IMR-90 (cell line): Measurements from ENCODE around the gene GAD2. TPM values are rescaled to one million over a fixed set of nuclear protein-coding genes. Genes with fewer than 3 reads are reported as not detected.

Experiments used
- ATAC-seq: fragments of 200-7000 bp; cut with Tn5 transposase; 2 replicates; pipeline ENCODE4 v1.9.1; 2020; ENCODE audit warnings: low read depth, mild to moderate bottlenecking, moderate library complexity
- Bru-seq: library from RNA; stranded (reverse); fragments of 400-500 nt; gene quantifications from one replicate; lab custom pipeline; 2021; lab: Mats Ljungman, UMichigan
- BruChase-seq, 2 experiments: library from RNA; stranded (reverse); fragments of 400-500 nt; gene quantifications; one replicate each; lab custom pipeline; 2021; lab: Mats Ljungman, UMichigan
- BruUV-seq: library from RNA; stranded (reverse); fragments of 400-500 nt; replicated peaks from 2 replicates; lab custom pipeline; 2021; lab: Mats Ljungman, UMichigan
- CTCF ChIA-PET: fragments of 300-600 bp; formaldehyde crosslinking; extraction: SDS; loops from one replicate; lab custom pipeline; 2021; ENCODE audit warnings: antibody characterized with exemption; lab: Yijun Ruan, JAX
- POLR2A ChIA-PET: fragments of 300-600 bp; sonication (Branson Sonifier 250); formaldehyde crosslinking; loops from one replicate; lab custom pipeline; 2022; ENCODE audit warnings: antibody characterized with exemption; ENCODE audit not compliant: unreplicated experiment; lab: Charles Lee
- DNase-seq: peaks from one replicate; pipeline ENCODE4 v3.0.0; 2013
- H2AFZ ChIP-seq: replicated peaks from 2 replicates; pipeline ENCODE3; 2013; ENCODE audit warnings: low read length, mild to moderate bottlenecking; ENCODE audit not compliant: poor library complexity
- H2AK5ac ChIP-seq: 2 replicates; pipeline ENCODE4 v1.6.1; 2013; ENCODE audit warnings: low read depth, low read length, inconsistent platforms
- H2AK9ac ChIP-seq: replicated peaks from 2 replicates; pipeline ENCODE3; 2013; ENCODE audit warnings: mild to moderate bottlenecking, low read depth, low read length, moderate library complexity; ENCODE audit not compliant: poor library complexity
- H2BK120ac ChIP-seq: 2 replicates; pipeline ENCODE4 v1.6.1; 2013; ENCODE audit warnings: low read depth, low read length, inconsistent platforms
- H2BK15ac ChIP-seq: 3 replicates; pipeline ENCODE4 v1.6.1; 2013; ENCODE audit warnings: low read depth, low read length, inconsistent platforms
- H2BK20ac ChIP-seq: 2 replicates; pipeline ENCODE4 v1.6.1; 2013; ENCODE audit warnings: low read depth, mild to moderate bottlenecking, inconsistent platforms, low read length, moderate library complexity
- H2BK5ac ChIP-seq: 2 replicates; pipeline ENCODE4 v1.6.1; 2013; ENCODE audit warnings: mild to moderate bottlenecking, low read depth, low read length, inconsistent platforms; ENCODE audit not compliant: poor library complexity, severe bottlenecking
- H3K14ac ChIP-seq: replicated peaks from 2 replicates; pipeline ENCODE4 v1.6.1; 2013; ENCODE audit warnings: low read depth, low read length, inconsistent platforms
- H3K18ac ChIP-seq: 2 replicates; pipeline ENCODE4 v1.6.1; 2013; ENCODE audit warnings: low read depth, low read length, control low read depth
- H3K23ac ChIP-seq: 2 replicates; pipeline ENCODE4 v1.6.1; 2013; ENCODE audit warnings: low read depth, low read length, inconsistent platforms
- H3K27ac ChIP-seq: 2 replicates; pipeline ENCODE4 v1.5.1; 2013; ENCODE audit warnings: mild to moderate bottlenecking, control low read depth, low read length; ENCODE audit not compliant: insufficient read depth
- H3K27me3 ChIP-seq: 2 replicates; pipeline ENCODE4 v1.6.1; 2013; ENCODE audit warnings: low read length; ENCODE audit not compliant: control insufficient read depth, insufficient read depth
- H3K36me3 ChIP-seq: 2 replicates; pipeline ENCODE4 v1.6.1; 2013; ENCODE audit warnings: low read length, mixed read lengths; ENCODE audit not compliant: control insufficient read depth, insufficient read depth
- H3K4ac ChIP-seq: 2 replicates; pipeline ENCODE4 v1.6.1; 2013; ENCODE audit warnings: low read depth, low read length, inconsistent platforms
- H3K4me1 ChIP-seq: 2 replicates; pipeline ENCODE4 v1.6.1; 2013; ENCODE audit warnings: low read length, mixed read lengths; ENCODE audit not compliant: control insufficient read depth, insufficient read depth
- H3K4me2 ChIP-seq: 2 replicates; pipeline ENCODE4 v1.6.1; 2013; ENCODE audit warnings: low read depth, mild to moderate bottlenecking, control low read depth, low read length, moderate library complexity
- H3K4me3 ChIP-seq: 2 replicates; pipeline ENCODE4 v1.5.1; 2013; ENCODE audit warnings: low read depth, mild to moderate bottlenecking, control low read depth, low read length, moderate library complexity; ENCODE audit not compliant: insufficient read depth
- H3K56ac ChIP-seq: 2 replicates; pipeline ENCODE4 v1.6.1; 2013; ENCODE audit warnings: low read length, inconsistent platforms; ENCODE audit not compliant: insufficient read depth; ENCODE audit errors: extremely low read depth
- H3K79me1 ChIP-seq, 2 experiments: 2 replicates each; pipeline ENCODE4 v1.6.1; 2013; ENCODE audit warnings: low read length in 2 of 2, inconsistent platforms in 1 of 2, low read depth in 1 of 2
- H3K9ac ChIP-seq: 2 replicates; pipeline ENCODE4 v1.6.1; 2013; ENCODE audit warnings: low read depth, low read length, control low read depth
- H3K9me1 ChIP-seq: 2 replicates; pipeline ENCODE4 v1.6.1; 2013; ENCODE audit warnings: low read length, inconsistent platforms; ENCODE audit not compliant: insufficient read depth
- H3K9me3 ChIP-seq: 2 replicates; pipeline ENCODE4 v1.6.1; 2013; ENCODE audit warnings: low read length; ENCODE audit not compliant: control insufficient read depth, insufficient read depth
- H4K20me1 ChIP-seq: 2 replicates; pipeline ENCODE4 v1.6.1; 2013; ENCODE audit warnings: low read length, inconsistent platforms; ENCODE audit not compliant: insufficient read depth
- H4K5ac ChIP-seq: 2 replicates; pipeline ENCODE4 v1.6.1; 2013; ENCODE audit warnings: mild to moderate bottlenecking, low read depth, low read length, control low read depth
- H4K8ac ChIP-seq, 2 experiments: 2 replicates each; pipeline ENCODE4 v1.6.1; 2013; ENCODE audit warnings: low read depth in 2 of 2, low read length in 2 of 2, control low read depth in 1 of 2, inconsistent platforms in 1 of 2
- H4K91ac ChIP-seq: 2 replicates; pipeline ENCODE4 v1.6.1; 2013; ENCODE audit warnings: low read depth, low read length, inconsistent platforms; ENCODE audit not compliant: insufficient read depth
- CHD1 ChIP-seq: IDR thresholded peaks from 2 replicates; pipeline ENCODE4 v1.6.1; 2012; ENCODE audit warnings: low read depth, low read length, improper control_type of control experiment
- CTCF ChIP-seq: conservative IDR thresholded peaks from 2 replicates; pipeline ENCODE4 v1.5.1; 2012; ENCODE audit warnings: mild to moderate bottlenecking, low read depth, low read length, improper control_type of control experiment
- MXI1 ChIP-seq: IDR thresholded peaks from 2 replicates; pipeline ENCODE4 v1.6.1; 2012; ENCODE audit warnings: low read depth, mild to moderate bottlenecking, low read length, moderate library complexity, borderline replicate concordance
- NFE2L2 ChIP-seq: fragments of 150-350 bp; IDR thresholded peaks from 2 replicates; pipeline ENCODE4 v1.6.1; 2016; ENCODE audit warnings: low read depth, mild to moderate bottlenecking, low read length
- WGBS, 2 experiments: methylation state at CpG; one replicate each; pipeline versions ENCODE4 v1.1.5 to v1.1.7; 2013; ENCODE audit warnings: missing lambda C conversion rate in 2 of 2; ENCODE audit not compliant: insufficient read length in 1 of 2; ENCODE audit errors: extremely low coverage in 2 of 2; 5-methylcytosine and 5-hydroxymethylcytosine counted together
- dilution Hi-C: fragments of 300-500 bp; cut with HindIII; formaldehyde crosslinking; loops from one replicate; pipeline ENCODE4 v1.14.3; 2018; ENCODE audit warnings: low sequenced_read_pairs; ENCODE audit not compliant: unreplicated experiment
- in situ Hi-C: fragments of 300-500 bp; cut with MboI; formaldehyde crosslinking; loops from 3 replicates; pipeline ENCODE4 v1.14.3; 2019; ENCODE audit warnings: low sequenced_read_pairs, inconsistent platforms, mixed read lengths
- intact Hi-C: fragments of 100-400 bp; cut with micrococcal nuclease; formaldehyde crosslinking; loops from 2 replicates; pipeline ENCODE4 v1.10.0; 2022
- long read RNA-seq: library from polyadenylated mRNA; unstranded; transcript quantifications from one replicate; pipeline ENCODE4 v2.0.0, GENCODE V29; 2021; ENCODE audit not compliant: unreplicated experiment
- polyA plus RNA-seq, 3 experiments: library from polyadenylated mRNA; depleted of rRNA; stranded (reverse); fragments of >200 nt; gene quantifications; 2 replicates each; pipeline ENCODE4 v1.2.3, GENCODE V29; 2012; ENCODE audit warnings: low replicate concordance in 1 of 3
- total RNA-seq: library from RNA; depleted of rRNA; stranded (reverse); fragments of >200 nt; gene quantifications from 2 replicates; pipeline ENCODE4 v1.2.3, GENCODE V29; 2012; rRNA removed

The GAD2 gene
- not detected in 2 replicates for total RNA-seq
- not detected in 2 replicates for polyA plus RNA-seq (2012; rRNA removed)
- polyA plus RNA-seq (2012; cell fraction: cytosol; rRNA removed): not detected in 2 replicates
- polyA plus RNA-seq (2012; cell fraction: nucleus; rRNA removed; ENCODE audit: low replicate concordance): not detected in 2 replicates
- not detected for Bru-seq, nascent RNA
- BruChase-seq, experiment 1, labeled RNA remaining after a 6-hour chase: not detected
- BruChase-seq, experiment 2, labeled RNA remaining after a 2-hour chase: not detected
- long read RNA-seq: 0 reads

DNA sequence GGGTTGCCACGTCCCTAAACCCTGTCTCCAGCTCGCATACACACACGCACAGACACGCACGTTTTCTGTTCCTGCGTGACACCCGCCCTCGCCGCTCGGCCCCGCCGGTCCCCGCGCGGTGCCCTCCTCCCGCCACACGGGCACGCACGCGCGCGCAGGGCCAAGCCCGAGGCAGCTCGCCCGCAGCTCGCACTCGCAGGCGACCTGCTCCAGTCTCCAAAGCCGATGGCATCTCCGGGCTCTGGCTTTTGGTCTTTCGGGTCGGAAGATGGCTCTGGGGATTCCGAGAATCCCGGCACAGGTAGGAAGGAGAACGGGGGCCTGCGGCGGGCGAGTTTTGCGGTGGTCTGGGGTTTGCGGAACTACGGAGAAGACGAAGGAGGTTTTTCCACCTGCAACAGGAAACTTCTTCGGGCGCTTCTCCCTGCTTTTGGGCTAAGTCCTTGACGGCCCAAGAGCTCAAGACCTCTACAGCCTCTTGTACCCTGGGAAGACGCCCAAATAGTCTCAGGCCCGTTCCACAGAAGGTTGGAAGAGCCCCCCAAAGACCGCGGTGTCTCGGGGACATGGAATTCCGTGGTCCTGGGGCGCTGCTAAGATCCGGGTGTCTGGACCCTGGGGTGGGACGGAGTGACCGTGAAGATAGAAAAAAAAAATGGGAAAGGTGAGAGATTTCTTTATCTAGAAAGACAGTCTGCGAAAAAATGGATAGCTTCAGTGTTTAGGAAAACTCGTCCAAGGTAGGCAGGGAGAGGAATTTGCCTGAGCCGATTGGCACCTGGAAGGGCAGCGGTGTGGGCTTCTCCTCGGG is at the start of gene GAD2:
TSS of gene GAD2 (plus strand) at position 190 of the 811 bp plus-strand sequence. CDS start at position 226, 36 bp downstream.
- ChIA-PET CTCF (no interaction called here), POLR2A (no interaction called here)
- Histone ChIP-seq H3K4me3 (no peak within 1 kb of the TSS), H3K9me3 (peaks cover 8% of the 10 kb centered on the region; the same call in 1 of the 2 replicates), H3K4ac (no peak within 1 kb of the TSS), H2BK5ac (no peak within 1 kb of the TSS), H4K5ac (no peak within 1 kb of the TSS), H3K23ac (no peak within 1 kb of the TSS), H3K9me1 (no peaks in the 10 kb centered on the region), H3K4me1 (no peaks in the 10 kb centered on the region), H2BK20ac (no peak within 1 kb of the TSS), H2AK9ac (no peak within 1 kb of the TSS), H4K8ac (no peak within 1 kb of the TSS), H3K18ac (no peak within 1 kb of the TSS), H3K9ac (no peak within 1 kb of the TSS), H3K27me3 (no peaks in the 10 kb centered on the region; the same call in 1 of the 2 replicates), H2AK5ac (no peak within 1 kb of the TSS), H3K4me2 (no peak within 1 kb of the TSS), H2BK120ac (no peak within 1 kb of the TSS), H2BK15ac (no peak within 1 kb of the TSS), H3K14ac (no peak within 1 kb of the TSS), H3K56ac (no peak within 1 kb of the TSS), H4K91ac (no peak within 1 kb of the TSS), H2AFZ (peak within 1 kb of the TSS; percentile 33), H3K36me3 (no peaks in the 10 kb centered on the region), H4K20me1 (no peaks in the 10 kb centered on the region), H3K27ac (no peak within 1 kb of the TSS), H3K79me1 (no peaks in the 10 kb centered on the region)
- BruUV-seq: no TSS peak
- no peak for ATAC-seq
- DNase-seq: no peak
- in situ Hi-C loops: no loop called here
- WGBS, 2 experiments: 0% methylated on average over 13 of the region's 60 CpGs; no CpG with 5 or more reads in 1 of the 2 experiments
- intact Hi-C loops: no loop called here
- no peak for TF ChIP-seq NFE2L2
- TF ChIP-seq CTCF: no peak
- TF ChIP-seq MXI1: no peak
- no peak for TF ChIP-seq CHD1
- dilution Hi-C loops: no loop called here
